Loucy (cell line): Measurements from ENCODE around the gene BUB1.

Experiments used
- H2AFZ ChIP-seq: fragments of 200-600 bp; sonication (generic); 2 replicates; pipeline ENCODE4 v1.6.0; 2016; ENCODE audit warnings: antibody characterized with exemption, mild to moderate bottlenecking, low read length, moderate library complexity
- H3F3A ChIP-seq: fragments of 200-600 bp; 2 replicates; pipeline ENCODE4 v1.6.0; 2016; ENCODE audit warnings: antibody characterized with exemption, low read depth, mild to moderate bottlenecking
- H3K27me3 ChIP-seq: fragments of 200-600 bp; sonication (generic); 2 replicates; pipeline ENCODE4 v1.6.1; 2014; ENCODE audit warnings: low read length, mild to moderate bottlenecking; ENCODE audit not compliant: insufficient read depth, poor library complexity, severe bottlenecking
- H3K36me3 ChIP-seq: fragments of 200-600 bp; sonication (generic); 2 replicates; pipeline ENCODE4 v1.6.1; 2016; ENCODE audit warnings: low read length; ENCODE audit not compliant: insufficient read depth
- H3K4me1 ChIP-seq: fragments of 200-600 bp; sonication (generic); 2 replicates; pipeline ENCODE4 v1.5.1; 2014; ENCODE audit warnings: low read length, mild to moderate bottlenecking; ENCODE audit not compliant: insufficient read depth, poor library complexity, severe bottlenecking
- H3K4me2 ChIP-seq: fragments of 200-600 bp; sonication (generic); 2 replicates; pipeline ENCODE4 v1.6.0; 2014; ENCODE audit warnings: antibody characterized with exemption, low read length, low read depth, mild to moderate bottlenecking; ENCODE audit not compliant: poor library complexity, severe bottlenecking
- H3K4me3 ChIP-seq: fragments of 200-600 bp; sonication (generic); 2 replicates; pipeline ENCODE4 v1.5.1; 2014; ENCODE audit warnings: low read length, mild to moderate bottlenecking, mixed read lengths; ENCODE audit not compliant: poor library complexity, severe bottlenecking
- H3K79me2 ChIP-seq: fragments of 200-600 bp; sonication (generic); 2 replicates; pipeline ENCODE4 v1.6.1; 2014; ENCODE audit warnings: low read length; ENCODE audit not compliant: insufficient read depth
- H3K9ac ChIP-seq: fragments of 200-600 bp; sonication (generic); 2 replicates; pipeline ENCODE4 v1.6.0; 2014; ENCODE audit warnings: mild to moderate bottlenecking, low read depth, low read length, moderate library complexity; ENCODE audit not compliant: poor library complexity, severe bottlenecking
- H3K9me2 ChIP-seq: fragments of 200-600 bp; sonication (generic); replicated peaks from 2 replicates; pipeline ENCODE4 v1.6.1; 2016; ENCODE audit warnings: low read depth, low read length, mixed read lengths
- H3K9me3 ChIP-seq: fragments of 200-600 bp; sonication (generic); 2 replicates; pipeline ENCODE4 v1.6.1; 2014; ENCODE audit warnings: mild to moderate bottlenecking, antibody characterized with exemption, low read length, low read depth; ENCODE audit not compliant: insufficient read depth
- H4K20me1 ChIP-seq: fragments of 200-600 bp; sonication (generic); 2 replicates; pipeline ENCODE4 v1.6.0; 2014; ENCODE audit warnings: antibody characterized with exemption, low read length, mild to moderate bottlenecking; ENCODE audit not compliant: insufficient read depth, poor library complexity, severe bottlenecking
- CTCF ChIP-seq: fragments of 200-600 bp; sonication (generic); conservative IDR thresholded peaks from 2 replicates; pipeline ENCODE4 v1.5.1; 2014; ENCODE audit warnings: mild to moderate bottlenecking, antibody characterized with exemption, low read length
- EZH2phosphoT487 ChIP-seq: fragments of 200-600 bp; IDR thresholded peaks from 2 replicates; pipeline ENCODE4 v1.6.1; 2018; ENCODE audit warnings: antibody characterized with exemption, mild to moderate bottlenecking, moderate library complexity, borderline replicate concordance

The BUB1 gene

GRCh38 chr2:110679865-110680264, 2.0 kb upstream of the BUB1 start:
- Histone ChIP-seq H3K9ac (peak overlapping the region; percentile 99), H3K4me2 (peak overlapping the region; percentile 93)

GRCh38 chr2:110679337-110679707, 1.5 kb upstream of the BUB1 start:
- H3K9me3 ChIP-seq = no peaks in the 10 kb centered on the region
- no peaks in the 10 kb centered on the region for H3K36me3 ChIP-seq
- TF ChIP-seq EZH2phosphoT487 (no peak), CTCF (peak; percentile 56)
- H3K9ac ChIP-seq = peak overlapping the region; percentile 99
- H2AFZ ChIP-seq = no peak overlapping the region
- no peaks in the 10 kb centered on the region; the same call in 1 of the 2 replicates for H3F3A ChIP-seq
- H3K4me2 ChIP-seq = peak overlapping the region; percentile 93
- H4K20me1 ChIP-seq = peaks cover 25% of the 10 kb centered on the region
- peaks cover 34% of the 10 kb centered on the region for H3K4me1 ChIP-seq
- H3K79me2 ChIP-seq = peaks cover 49% of the 10 kb centered on the region
- no peaks in the 10 kb centered on the region for H3K27me3 ChIP-seq
- H3K4me3 ChIP-seq = peak overlapping the region; percentile 88
- no peaks in the 10 kb centered on the region for H3K9me2 ChIP-seq

More at GRCh38 chr2:110679865-110680264, 2.0 kb upstream of the BUB1 start:
- no peak overlapping the region for H2AFZ ChIP-seq
- TF ChIP-seq EZH2phosphoT487 = no peak
- no peak for TF ChIP-seq CTCF
- H3K9me2 ChIP-seq = no peaks in the 10 kb centered on the region
- H3K4me3 ChIP-seq = no peak overlapping the region
- H3K36me3 ChIP-seq = no peaks in the 10 kb centered on the region
- no peaks in the 10 kb centered on the region; the same call in 1 of the 2 replicates for H3F3A ChIP-seq
- H4K20me1 ChIP-seq = peaks cover 21% of the 10 kb centered on the region
- H3K27me3 ChIP-seq = no peaks in the 10 kb centered on the region
- peaks cover 43% of the 10 kb centered on the region for H3K79me2 ChIP-seq
- peaks cover 30% of the 10 kb centered on the region for H3K4me1 ChIP-seq
- no peaks in the 10 kb centered on the region for H3K9me3 ChIP-seq

GRCh38 chr2:110678457-110679336, 834 bp upstream of the BUB1 start:
- H3K36me3 ChIP-seq = peaks cover 5% of the 10 kb centered on the region; the same call in 1 of the 2 replicates
- no peaks in the 10 kb centered on the region; the same call in 1 of the 2 replicates for H3F3A ChIP-seq
- H3K4me1 ChIP-seq = peaks cover 34% of the 10 kb centered on the region
- H3K27me3 ChIP-seq = no peaks in the 10 kb centered on the region
- H3K9ac ChIP-seq = peak overlapping the region; percentile 99
- 0 out of 2 replicates have a peak overlapping the region, but pooled peaks have one; percentile 9 for H2AFZ ChIP-seq
- peak overlapping the region; percentile 88 for H3K4me3 ChIP-seq
- H3K79me2 ChIP-seq = peaks cover 55% of the 10 kb centered on the region
- H3K9me3 ChIP-seq = no peaks in the 10 kb centered on the region
- H3K4me2 ChIP-seq = peak overlapping the region; percentile 93
- no peaks in the 10 kb centered on the region for H3K9me2 ChIP-seq
- H4K20me1 ChIP-seq = peaks cover 29% of the 10 kb centered on the region
- TF ChIP-seq EZH2phosphoT487 = no peak
- TF ChIP-seq CTCF = no peak
